HEK293 (cell line): ENCODE measurements around the gene TP53I11.
A peak's percentile ranks its signal among the peaks of the same experiment; 100 is the strongest.

Source experiments
- CTCF ChIA-PET: fragments of 350-600 bp; formaldehyde crosslinking; extraction: SDS; loops from one replicate; lab custom pipeline; 2021; ENCODE audit warnings: antibody characterized with exemption; lab: Yijun Ruan, JAX
- POLR2A ChIA-PET: fragments of 300-600 bp; formaldehyde crosslinking; extraction: SDS; loops from one replicate; lab custom pipeline; 2020; ENCODE audit warnings: antibody characterized with exemption, inconsistent platforms; lab: Yijun Ruan, JAX
- H3K27ac ChIP-seq: fragments of 200-500 bp; sonication (Bioruptor generic); 2 replicates; pipeline ENCODE4 v1.5.1; 2014; ENCODE audit warnings: low read depth, low read length, control low read depth, inconsistent platforms; ENCODE audit errors: extremely low read depth
- H3K36me3 ChIP-seq, 2 experiments: fragments of 200-500 bp in 1 of 2; sonication (Bioruptor generic) in 1 of 2; 1 replicate in 1 of 2; 2 replicates in 1 of 2; pipeline ENCODE4 v1.5.1; 2014 to 2017; ENCODE audit warnings: inconsistent platforms in 2 of 2, low read length in 2 of 2; ENCODE audit not compliant: control insufficient read depth in 2 of 2, insufficient read depth in 1 of 2
- H3K4me1 ChIP-seq: fragments of 200-500 bp; sonication (Bioruptor generic); 2 replicates; pipeline ENCODE4 v1.5.1; 2014; ENCODE audit warnings: mild to moderate bottlenecking, low read length, inconsistent platforms; ENCODE audit not compliant: control insufficient read depth, insufficient read depth
- H3K4me3 ChIP-seq: 2 replicates; pipeline ENCODE4 v1.5.1; 2011; ENCODE audit warnings: low read depth, mild to moderate bottlenecking, control low read depth, low read length, moderate library complexity
- H3K9me3 ChIP-seq: fragments of 200-500 bp; sonication (Bioruptor generic); 2 replicates; pipeline ENCODE4 v1.5.1; 2014; ENCODE audit warnings: low read depth, low read length, inconsistent platforms; ENCODE audit not compliant: control insufficient read depth, insufficient read depth
- IKZF3 ChIP-seq: fragments of 450-650 bp; IDR thresholded peaks from 2 replicates; pipeline ENCODE4 v1.5.0; 2018; ENCODE audit warnings: missing biosample characterization, mild to moderate bottlenecking, missing genetic modification characterization, moderate library complexity
- REPIN1 ChIP-seq: fragments of 450-650 bp; formaldehyde crosslinking; IDR thresholded peaks from 2 replicates; pipeline ENCODE4 v1.5.1; 2017; ENCODE audit warnings: missing biosample characterization, missing genetic modification characterization, low read depth
- ZBTB1 ChIP-seq: fragments of 450-650 bp; formaldehyde crosslinking; IDR thresholded peaks from 2 replicates; pipeline ENCODE4 v1.5.1; 2016; ENCODE audit warnings: missing biosample characterization, missing genetic modification characterization
- ZFP37 ChIP-seq: fragments of 450-650 bp; formaldehyde crosslinking; IDR thresholded peaks from 2 replicates; pipeline ENCODE4 v1.5.1; 2016; ENCODE audit warnings: missing biosample characterization, missing genetic modification characterization
- ZFP69B ChIP-seq: fragments of 450-650 bp; formaldehyde crosslinking; IDR thresholded peaks from 2 replicates; pipeline ENCODE4 v1.5.1; 2016; ENCODE audit warnings: missing biosample characterization, missing genetic modification characterization
- ZIC2 ChIP-seq: fragments of 450-650 bp; formaldehyde crosslinking; IDR thresholded peaks from 2 replicates; pipeline ENCODE4 v1.5.1; 2016; ENCODE audit warnings: missing biosample characterization, missing genetic modification characterization
- ZNF112 ChIP-seq: fragments of 450-650 bp; formaldehyde crosslinking; IDR thresholded peaks from 2 replicates; pipeline ENCODE4 v1.5.0; 2017; ENCODE audit warnings: missing biosample characterization, missing genetic modification characterization
- ZNF146 ChIP-seq: fragments of 450-650 bp; formaldehyde crosslinking; IDR thresholded peaks from 2 replicates; pipeline ENCODE4 v1.5.1; 2016; ENCODE audit warnings: missing biosample characterization, missing genetic modification characterization
- ZNF19 ChIP-seq: fragments of 450-650 bp; formaldehyde crosslinking; IDR thresholded peaks from 2 replicates; pipeline ENCODE4; 2016; ENCODE audit warnings: missing biosample characterization, missing genetic modification characterization, low read depth
- ZNF350 ChIP-seq: fragments of 450-650 bp; formaldehyde crosslinking; IDR thresholded peaks from 2 replicates; pipeline ENCODE4 v1.5.0; 2017; ENCODE audit warnings: missing biosample characterization, mild to moderate bottlenecking, missing genetic modification characterization
- ZNF394 ChIP-seq: fragments of 450-650 bp; formaldehyde crosslinking; IDR thresholded peaks from 2 replicates; pipeline ENCODE4 v1.5.1; 2016; ENCODE audit warnings: missing biosample characterization, missing genetic modification characterization, mild to moderate bottlenecking, moderate library complexity, borderline replicate concordance
- ZNF521 ChIP-seq: fragments of 450-650 bp; formaldehyde crosslinking; IDR thresholded peaks from 2 replicates; pipeline ENCODE4 v1.5.1; 2017; ENCODE audit warnings: missing biosample characterization, mild to moderate bottlenecking, missing genetic modification characterization
- ZNF571 ChIP-seq: fragments of 450-650 bp; formaldehyde crosslinking; IDR thresholded peaks from 2 replicates; pipeline ENCODE4 v1.5.0; 2017; ENCODE audit warnings: missing biosample characterization, missing genetic modification characterization
- ZNF654 ChIP-seq: fragments of 450-650 bp; formaldehyde crosslinking; IDR thresholded peaks from 2 replicates; pipeline ENCODE4 v1.5.1; 2016; ENCODE audit warnings: low read depth, missing biosample characterization, missing genetic modification characterization
- TF ChIP-seq, protein P1 (sequence below): fragments of 450-650 bp; formaldehyde crosslinking; IDR thresholded peaks from 2 replicates; pipeline ENCODE4 v1.5.1; 2016; ENCODE audit warnings: missing biosample characterization, missing genetic modification characterization
- TF ChIP-seq, protein P2 (sequence below): fragments of 450-650 bp; formaldehyde crosslinking; IDR thresholded peaks from 2 replicates; pipeline ENCODE4 v1.5.1; 2016; ENCODE audit warnings: missing biosample characterization, missing genetic modification characterization
- TF ChIP-seq, protein P3 (sequence below): fragments of 450-650 bp; formaldehyde crosslinking; IDR thresholded peaks from 2 replicates; pipeline ENCODE4 v1.5.1; 2016; ENCODE audit warnings: missing biosample characterization, missing genetic modification characterization, low read depth
- TF ChIP-seq, protein P4 (sequence below): fragments of 450-650 bp; formaldehyde crosslinking; optimal IDR thresholded peaks from 2 replicates; pipeline ENCODE3; 2016; ENCODE audit warnings: missing biosample characterization, mild to moderate bottlenecking, missing genetic modification characterization
- TF ChIP-seq, protein P5 (sequence below): fragments of 450-650 bp; IDR thresholded peaks from 2 replicates; pipeline ENCODE4 v1.5.1; 2018; ENCODE audit warnings: missing biosample characterization, mild to moderate bottlenecking, missing genetic modification characterization
- TF ChIP-seq, protein P6 (sequence below): fragments of 450-650 bp; formaldehyde crosslinking; IDR thresholded peaks from 2 replicates; pipeline ENCODE4 v1.5.1; 2016; ENCODE audit warnings: missing biosample characterization, missing genetic modification characterization

The TP53I11 gene

DNA sequence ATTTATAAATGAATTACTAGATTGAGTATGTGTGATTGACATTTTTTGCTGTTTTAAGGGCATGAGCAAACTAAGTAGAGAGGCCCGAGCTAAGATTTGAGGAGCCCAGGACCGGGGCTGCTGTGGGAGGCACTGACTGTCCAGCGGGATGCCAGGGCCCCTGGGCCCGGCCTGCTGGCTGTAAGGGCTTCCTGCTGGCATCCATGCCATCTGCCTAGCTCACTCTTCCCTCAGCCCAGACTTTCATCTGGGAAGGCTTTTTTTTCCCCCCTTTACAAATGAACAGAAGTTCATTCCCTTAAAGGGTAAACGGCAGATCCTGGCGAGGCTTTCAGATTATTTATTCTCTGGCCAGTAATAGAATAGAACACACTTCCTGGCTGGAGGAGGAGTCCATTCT is 16.0 kb upstream of the TP53I11 start:
- TF ChIP-seq, protein P1, sequence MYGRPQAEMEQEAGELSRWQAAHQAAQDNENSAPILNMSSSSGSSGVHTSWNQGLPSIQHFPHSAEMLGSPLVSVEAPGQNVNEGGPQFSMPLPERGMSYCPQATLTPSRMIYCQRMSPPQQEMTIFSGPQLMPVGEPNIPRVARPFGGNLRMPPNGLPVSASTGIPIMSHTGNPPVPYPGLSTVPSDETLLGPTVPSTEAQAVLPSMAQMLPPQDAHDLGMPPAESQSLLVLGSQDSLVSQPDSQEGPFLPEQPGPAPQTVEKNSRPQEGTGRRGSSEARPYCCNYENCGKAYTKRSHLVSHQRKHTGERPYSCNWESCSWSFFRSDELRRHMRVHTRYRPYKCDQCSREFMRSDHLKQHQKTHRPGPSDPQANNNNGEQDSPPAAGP = no peak
- TF ChIP-seq ZIC2 (tag by site-specific recombination) = peak; percentile 13; the same call in 1 of the 2 replicates
- TF ChIP-seq, all 188 proteins: peak for 1
- Histone ChIP-seq H3K4me3 (no peak overlapping the region), H3K4me1 (no peaks in the 10 kb centered on the region), H3K36me3 (no peaks in the 10 kb centered on the region), H3K27ac (no peak overlapping the region), H3K9me3 (no peaks in the 10 kb centered on the region)
- POLR2A ChIA-PET = no interaction called here
- CTCF ChIA-PET = interaction anchor here (1.1 kb wide), 2 partner anchors 12 to 30 kb away, joined by 3 read pairs; no protein-coding TSS in a partner anchor

DNA sequence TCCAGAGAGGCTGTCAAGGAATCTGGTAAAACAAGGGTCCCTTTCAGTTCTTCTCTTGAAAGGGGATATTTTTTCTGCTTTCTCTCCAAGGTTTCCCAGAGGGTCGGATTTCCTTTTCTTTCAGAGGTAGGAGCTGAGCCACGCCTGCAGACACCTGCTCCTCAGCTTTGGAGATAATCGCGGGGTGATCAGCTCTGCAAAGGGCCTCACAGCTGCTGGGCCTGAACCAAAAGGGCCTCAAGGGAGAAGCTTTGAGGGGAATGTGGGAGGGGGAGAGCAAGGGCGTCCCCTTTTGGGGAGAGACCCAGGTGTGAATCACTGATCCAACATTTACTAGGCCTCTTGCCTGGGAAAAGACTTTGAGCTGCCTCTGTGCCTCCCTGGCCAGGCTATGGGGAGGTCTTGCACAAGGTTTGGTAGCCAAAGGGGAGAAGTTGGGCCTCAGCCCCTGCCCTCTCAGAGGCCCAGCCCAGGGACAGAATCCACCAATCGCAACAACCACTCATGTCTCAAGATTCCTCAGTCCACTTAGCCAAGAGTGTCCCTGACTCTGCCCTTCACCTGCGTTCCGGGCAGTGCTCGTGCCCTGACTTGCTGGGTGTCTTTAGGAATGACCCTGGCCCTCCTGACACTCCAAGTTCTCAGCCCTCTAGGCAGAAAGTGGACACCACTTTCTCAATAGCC is 14.0 kb upstream of the TP53I11 start:
- POLR2A ChIA-PET = no interaction called here
- Histone ChIP-seq H3K4me1 (no peaks in the 10 kb centered on the region), H3K9me3 (no peaks in the 10 kb centered on the region), H3K27ac (no peak overlapping the region), H3K4me3 (no peak overlapping the region), H3K36me3 (no peaks in the 10 kb centered on the region)
- CTCF ChIA-PET = interaction anchor here (1.0 to 1.8 kb wide), 3 partner anchors 9 to 37 kb away, joined by 3 to 4 read pairs (median 3); no protein-coding TSS in a partner anchor
- no peak for TF ChIP-seq ZNF350 (tag by site-specific recombination)
- no peak for TF ChIP-seq ZNF112 (tag by site-specific recombination)
- TF ChIP-seq ZBTB1 (tag by site-specific recombination) = no peak
- TF ChIP-seq ZNF654 (tag by site-specific recombination) = no peak
- TF ChIP-seq REPIN1 = no peak
- TF ChIP-seq ZNF521 = no peak
- TF ChIP-seq, protein P2, sequence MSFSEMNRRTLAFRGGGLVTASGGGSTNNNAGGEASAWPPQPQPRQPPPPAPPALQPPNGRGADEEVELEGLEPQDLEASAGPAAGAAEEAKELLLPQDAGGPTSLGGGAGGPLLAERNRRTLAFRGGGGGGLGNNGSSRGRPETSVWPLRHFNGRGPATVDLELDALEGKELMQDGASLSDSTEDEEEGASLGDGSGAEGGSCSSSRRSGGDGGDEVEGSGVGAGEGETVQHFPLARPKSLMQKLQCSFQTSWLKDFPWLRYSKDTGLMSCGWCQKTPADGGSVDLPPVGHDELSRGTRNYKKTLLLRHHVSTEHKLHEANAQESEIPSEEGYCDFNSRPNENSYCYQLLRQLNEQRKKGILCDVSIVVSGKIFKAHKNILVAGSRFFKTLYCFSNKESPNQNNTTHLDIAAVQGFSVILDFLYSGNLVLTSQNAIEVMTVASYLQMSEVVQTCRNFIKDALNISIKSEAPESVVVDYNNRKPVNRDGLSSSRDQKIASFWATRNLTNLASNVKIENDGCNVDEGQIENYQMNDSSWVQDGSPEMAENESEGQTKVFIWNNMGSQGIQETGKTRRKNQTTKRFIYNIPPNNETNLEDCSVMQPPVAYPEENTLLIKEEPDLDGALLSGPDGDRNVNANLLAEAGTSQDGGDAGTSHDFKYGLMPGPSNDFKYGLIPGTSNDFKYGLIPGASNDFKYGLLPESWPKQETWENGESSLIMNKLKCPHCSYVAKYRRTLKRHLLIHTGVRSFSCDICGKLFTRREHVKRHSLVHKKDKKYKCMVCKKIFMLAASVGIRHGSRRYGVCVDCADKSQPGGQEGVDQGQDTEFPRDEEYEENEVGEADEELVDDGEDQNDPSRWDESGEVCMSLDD (tag by site-specific recombination) = no peak
- TF ChIP-seq ZNF394 = no peak
- no peak for TF ChIP-seq ZNF146 (tag by site-specific recombination)
- TF ChIP-seq, protein P1 = no peak

DNA sequence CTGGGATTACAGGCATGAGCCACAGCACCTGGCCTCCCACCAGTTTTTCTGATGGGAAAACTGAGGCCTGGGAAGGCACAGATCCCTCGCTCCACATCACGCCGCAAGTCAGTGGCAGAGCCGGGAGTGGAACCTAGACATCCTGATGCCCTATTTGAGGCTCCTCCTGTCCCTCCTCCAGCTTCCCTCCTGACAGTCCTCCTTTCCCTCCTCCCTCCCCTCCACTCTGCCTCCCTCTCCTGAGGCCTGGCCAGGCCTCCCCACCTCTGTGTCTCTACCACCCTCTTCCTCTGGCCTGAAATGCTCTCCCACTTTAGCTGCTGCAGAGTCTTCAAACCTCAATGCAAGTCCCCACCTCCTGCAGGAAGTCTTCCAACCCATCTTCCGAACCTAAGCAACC is 13.3 kb upstream of the TP53I11 start:
- ChIA-PET POLR2A (no interaction called here), CTCF (interaction anchor here (0.6 to 1.8 kb wide), 4 partner anchors 9 to 37 kb away, joined by 3 to 4 read pairs (median 3); no protein-coding TSS in a partner anchor)
- H3K9me3 ChIP-seq = no peaks in the 10 kb centered on the region
- H3K36me3 ChIP-seq = no peaks in the 10 kb centered on the region
- H3K27ac ChIP-seq = no peak overlapping the region
- no peaks in the 10 kb centered on the region for H3K4me1 ChIP-seq
- H3K4me3 ChIP-seq = no peak overlapping the region
- no peak for TF ChIP-seq REPIN1
- TF ChIP-seq, protein P3, sequence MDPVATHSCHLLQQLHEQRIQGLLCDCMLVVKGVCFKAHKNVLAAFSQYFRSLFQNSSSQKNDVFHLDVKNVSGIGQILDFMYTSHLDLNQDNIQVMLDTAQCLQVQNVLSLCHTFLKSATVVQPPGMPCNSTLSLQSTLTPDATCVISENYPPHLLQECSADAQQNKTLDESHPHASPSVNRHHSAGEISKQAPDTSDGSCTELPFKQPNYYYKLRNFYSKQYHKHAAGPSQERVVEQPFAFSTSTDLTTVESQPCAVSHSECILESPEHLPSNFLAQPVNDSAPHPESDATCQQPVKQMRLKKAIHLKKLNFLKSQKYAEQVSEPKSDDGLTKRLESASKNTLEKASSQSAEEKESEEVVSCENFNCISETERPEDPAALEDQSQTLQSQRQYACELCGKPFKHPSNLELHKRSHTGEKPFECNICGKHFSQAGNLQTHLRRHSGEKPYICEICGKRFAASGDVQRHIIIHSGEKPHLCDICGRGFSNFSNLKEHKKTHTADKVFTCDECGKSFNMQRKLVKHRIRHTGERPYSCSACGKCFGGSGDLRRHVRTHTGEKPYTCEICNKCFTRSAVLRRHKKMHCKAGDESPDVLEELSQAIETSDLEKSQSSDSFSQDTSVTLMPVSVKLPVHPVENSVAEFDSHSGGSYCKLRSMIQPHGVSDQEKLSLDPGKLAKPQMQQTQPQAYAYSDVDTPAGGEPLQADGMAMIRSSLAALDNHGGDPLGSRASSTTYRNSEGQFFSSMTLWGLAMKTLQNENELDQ = no peak
- no peak for TF ChIP-seq IKZF3 (tag by site-specific recombination)
- TF ChIP-seq, protein P4, sequence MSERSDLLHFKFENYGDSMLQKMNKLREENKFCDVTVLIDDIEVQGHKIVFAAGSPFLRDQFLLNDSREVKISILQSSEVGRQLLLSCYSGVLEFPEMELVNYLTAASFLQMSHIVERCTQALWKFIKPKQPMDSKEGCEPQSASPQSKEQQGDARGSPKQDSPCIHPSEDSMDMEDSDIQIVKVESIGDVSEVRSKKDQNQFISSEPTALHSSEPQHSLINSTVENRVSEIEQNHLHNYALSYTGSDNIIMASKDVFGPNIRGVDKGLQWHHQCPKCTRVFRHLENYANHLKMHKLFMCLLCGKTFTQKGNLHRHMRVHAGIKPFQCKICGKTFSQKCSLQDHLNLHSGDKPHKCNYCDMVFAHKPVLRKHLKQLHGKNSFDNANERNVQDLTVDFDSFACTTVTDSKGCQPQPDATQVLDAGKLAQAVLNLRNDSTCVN (tag by site-specific recombination) = no peak
- TF ChIP-seq, protein P5, sequence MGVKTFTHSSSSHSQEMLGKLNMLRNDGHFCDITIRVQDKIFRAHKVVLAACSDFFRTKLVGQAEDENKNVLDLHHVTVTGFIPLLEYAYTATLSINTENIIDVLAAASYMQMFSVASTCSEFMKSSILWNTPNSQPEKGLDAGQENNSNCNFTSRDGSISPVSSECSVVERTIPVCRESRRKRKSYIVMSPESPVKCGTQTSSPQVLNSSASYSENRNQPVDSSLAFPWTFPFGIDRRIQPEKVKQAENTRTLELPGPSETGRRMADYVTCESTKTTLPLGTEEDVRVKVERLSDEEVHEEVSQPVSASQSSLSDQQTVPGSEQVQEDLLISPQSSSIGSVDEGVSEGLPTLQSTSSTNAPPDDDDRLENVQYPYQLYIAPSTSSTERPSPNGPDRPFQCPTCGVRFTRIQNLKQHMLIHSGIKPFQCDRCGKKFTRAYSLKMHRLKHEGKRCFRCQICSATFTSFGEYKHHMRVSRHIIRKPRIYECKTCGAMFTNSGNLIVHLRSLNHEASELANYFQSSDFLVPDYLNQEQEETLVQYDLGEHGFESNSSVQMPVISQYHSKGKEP (tag by site-specific recombination) = no peak
- no peak for TF ChIP-seq ZFP37 (tag by site-specific recombination)
- TF ChIP-seq, protein P6, sequence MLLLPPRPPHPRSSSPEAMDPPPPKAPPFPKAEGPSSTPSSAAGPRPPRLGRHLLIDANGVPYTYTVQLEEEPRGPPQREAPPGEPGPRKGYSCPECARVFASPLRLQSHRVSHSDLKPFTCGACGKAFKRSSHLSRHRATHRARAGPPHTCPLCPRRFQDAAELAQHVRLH (tag by site-specific recombination) = no peak
- no peak for TF ChIP-seq ZFP69B (tag by site-specific recombination)
- TF ChIP-seq ZNF571 (tag by site-specific recombination) = no peak
- TF ChIP-seq ZNF19 (tag by site-specific recombination) = no peak
